ENCODE data around the gene STK40.
A peak's percentile ranks its signal among the peaks of the same experiment; 100 is the strongest.

The STK40 gene

DNA sequence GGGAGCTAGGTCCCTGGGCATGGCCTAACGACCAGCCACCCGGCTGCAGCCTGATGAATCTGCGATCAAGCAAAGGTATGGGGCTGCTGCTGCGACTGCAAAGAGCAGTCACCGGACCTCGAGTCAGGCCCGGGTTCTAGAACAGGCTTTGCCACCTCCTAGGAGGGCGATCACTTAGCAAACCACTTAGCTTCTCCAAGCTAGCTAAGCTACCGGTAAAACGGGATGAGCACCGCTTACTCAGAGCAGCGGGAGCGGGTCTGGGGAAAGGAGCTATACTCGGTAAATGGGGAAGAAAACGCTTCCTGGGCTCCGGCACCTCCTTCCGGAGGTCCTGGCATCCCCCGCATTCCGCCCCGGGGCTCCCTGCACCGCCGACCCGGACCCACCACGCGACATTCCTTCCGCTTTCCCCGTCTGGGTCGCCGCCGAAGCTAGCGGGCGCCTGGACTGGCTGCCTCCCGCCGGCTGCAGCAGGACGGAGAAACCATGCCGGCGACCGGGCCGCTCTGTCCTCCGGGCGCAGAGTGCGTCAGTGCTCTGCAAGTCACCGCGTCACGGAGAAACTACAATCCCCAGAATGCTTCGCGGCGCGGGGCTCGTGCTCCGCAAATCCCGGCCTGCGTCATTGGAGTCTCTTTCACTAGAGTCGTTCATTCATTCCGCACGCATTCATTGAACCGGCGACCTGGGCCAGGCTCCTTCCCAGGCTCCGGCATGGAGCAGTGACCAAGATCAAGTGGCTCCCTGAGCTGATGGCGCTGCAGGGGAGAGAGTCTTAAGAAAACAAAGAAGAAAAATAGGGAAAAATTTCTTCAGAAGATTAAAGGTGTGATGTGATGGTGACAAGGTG, 11.9 kb upstream of the STK40 start, which contains the start of gene LSM10:
LSM10 (minus strand) TSS at position 531 of the 853 bp plus-strand sequence. CDS start 3,779 bp downstream, outside the sequence.
- DNase-seq (ENCODE audit: low read depth), result peak; percentile 88

DNA sequence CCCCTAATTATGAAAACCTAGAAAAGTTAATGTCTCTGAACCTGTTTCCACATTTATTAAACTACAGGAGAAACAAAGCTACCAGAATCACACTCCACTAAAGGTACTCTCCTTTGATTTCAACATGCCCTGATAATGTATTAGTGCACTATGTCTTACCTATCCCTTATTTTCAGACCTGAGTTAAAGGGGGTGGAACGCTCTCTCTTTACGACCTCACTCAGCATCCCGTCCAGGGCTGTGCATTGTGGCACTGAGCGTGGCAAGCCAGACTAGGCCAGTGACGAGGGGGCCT, 11.3 kb upstream of the STK40 start:
- no peak for DNase-seq (ENCODE audit: low read depth)

DNA sequence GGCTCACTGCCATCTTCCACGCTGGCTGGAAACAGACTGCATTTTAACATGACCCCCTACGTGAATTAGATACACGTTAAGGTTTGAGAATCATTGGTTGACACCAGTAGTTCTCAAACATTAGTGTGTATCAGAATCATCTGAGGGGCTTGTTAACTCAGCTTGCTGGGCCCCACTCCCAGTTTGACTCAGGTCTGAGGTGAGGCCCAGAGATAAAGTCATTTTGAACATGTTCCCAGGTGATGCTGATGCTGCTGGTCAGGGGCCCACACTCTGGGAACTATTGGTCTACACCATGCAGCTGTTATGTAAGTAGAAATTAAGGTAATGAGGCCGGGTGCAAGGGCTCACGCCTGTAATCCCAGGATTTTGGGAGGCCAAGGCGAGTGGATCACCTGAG, 10.6 kb upstream of the STK40 start:
- DNase-seq (ENCODE audit: low read depth), result no peak

DNA sequence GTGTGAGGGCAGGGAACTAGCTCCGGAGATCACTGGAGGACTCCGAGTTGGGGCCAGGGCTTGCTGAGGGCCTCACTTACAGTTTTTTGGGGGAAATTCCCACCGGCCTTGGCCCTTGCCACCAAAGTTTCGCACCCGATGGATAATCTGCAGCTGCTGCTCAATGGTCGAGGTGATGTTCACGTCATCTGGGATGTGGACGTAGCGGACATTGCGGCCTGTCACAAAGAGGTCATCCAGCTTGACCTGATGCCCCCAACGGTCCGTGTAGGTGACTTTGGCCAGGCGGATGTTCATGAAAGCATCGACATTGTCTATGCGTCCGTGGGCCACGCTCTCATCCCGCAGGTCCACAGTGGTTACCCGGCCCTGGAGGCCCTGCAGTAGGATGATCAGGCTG, 8.0 kb upstream of the STK40 start:
- DNase-seq (ENCODE audit: low read depth), result no peak

DNA sequence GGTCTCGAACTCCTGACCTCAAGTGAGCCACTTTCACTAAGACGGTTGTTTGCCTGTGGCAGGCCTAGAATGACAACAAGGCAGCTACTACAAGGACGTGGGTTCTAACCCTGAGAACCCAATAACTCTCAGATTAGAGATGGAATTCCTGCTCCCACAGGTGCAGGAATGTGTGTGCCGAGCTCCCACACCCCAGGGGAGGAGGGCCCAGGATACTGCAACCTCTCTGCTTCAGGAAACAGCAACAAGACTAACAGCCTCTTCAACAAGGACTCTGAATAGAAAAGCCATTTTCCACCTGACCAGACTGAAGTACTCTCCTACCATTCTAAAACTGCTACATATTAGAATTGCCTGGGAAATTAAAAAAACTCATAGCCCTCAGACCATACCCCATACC, 7.1 kb upstream of the STK40 start:
- no peak for DNase-seq (ENCODE audit: low read depth)

DNA sequence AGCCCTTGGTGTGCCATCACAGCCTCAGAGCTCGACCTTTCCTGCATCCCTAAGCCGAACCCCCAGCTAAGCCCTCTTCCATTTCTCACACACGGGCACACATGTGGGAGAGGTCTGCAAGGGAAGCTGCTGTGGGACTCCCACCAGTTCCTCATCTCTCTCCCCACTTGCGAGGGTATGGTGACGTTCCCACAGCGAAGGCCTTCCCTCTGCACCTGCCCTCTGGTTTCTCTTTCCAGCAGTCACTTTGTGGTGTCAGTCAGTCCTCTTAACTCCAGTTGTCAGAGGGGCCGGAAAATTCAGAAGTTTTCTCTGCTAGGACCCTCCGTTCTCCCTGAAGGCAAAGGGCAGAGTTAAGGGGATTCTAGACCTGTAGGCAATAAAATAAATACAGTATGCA, 5.5 kb upstream of the STK40 start:
- DNase-seq (ENCODE audit: low read depth), result no peak

DNA sequence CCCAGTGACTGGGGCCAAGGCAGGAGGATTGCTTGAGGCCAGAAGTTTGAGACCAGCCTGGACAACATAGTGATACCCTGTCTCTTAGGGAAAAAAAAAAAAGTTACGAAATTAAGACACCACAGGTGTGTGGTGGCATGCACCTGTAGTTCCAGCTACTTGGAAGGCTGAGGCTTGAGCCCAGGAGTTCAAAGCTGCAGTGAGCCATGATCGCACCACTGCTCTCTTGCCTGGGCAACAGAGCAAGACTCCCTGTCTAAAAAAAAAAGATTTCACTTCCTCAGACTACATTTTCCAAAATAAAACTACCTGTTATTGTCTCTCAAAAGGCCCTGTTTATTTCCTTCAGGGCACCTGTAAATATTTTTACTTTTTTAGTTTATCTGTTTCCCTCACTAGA, 4.7 kb upstream of the STK40 start:
- no peak for DNase-seq (ENCODE audit: low read depth)

DNA sequence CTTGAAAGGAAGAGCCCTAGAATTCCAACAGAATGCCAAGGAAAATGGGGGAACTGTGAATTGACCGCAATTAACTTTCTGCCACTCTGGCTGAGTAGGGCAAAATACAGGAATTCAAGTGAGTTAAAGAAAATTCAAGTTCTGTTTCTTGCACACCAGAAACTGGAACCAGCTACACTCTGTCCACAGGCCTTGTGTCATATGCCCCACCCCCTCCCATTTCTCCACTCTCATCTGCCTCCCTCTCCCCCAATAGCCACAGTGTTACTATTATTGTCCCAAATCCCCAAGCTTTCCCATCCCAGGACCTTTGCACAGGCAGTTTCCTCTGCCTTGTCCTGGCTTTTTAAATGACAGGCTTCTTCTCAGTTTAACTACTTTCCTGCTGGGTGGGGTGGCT, 4.3 kb upstream of the STK40 start:
- no peak for DNase-seq (ENCODE audit: low read depth)

DNA sequence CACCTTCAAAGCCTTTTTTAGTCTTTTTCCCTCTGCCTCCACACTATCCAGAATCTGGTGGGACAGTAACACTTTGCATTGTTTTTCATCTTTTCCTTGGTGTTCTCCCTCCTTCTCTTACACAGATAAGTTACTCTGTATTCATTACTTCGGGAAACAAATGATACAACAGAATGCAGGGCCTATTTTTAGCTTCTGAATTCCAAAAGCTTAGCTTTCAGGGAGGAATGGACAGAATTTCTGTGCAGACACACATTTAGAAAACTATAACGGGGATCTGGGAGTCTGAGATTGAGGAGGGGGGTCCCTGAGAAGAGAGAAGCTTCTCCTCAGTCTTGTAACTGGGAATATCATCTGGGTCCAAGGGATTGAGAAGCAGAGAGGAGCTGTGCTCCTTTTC, 3.5 kb upstream of the STK40 start:
- no peak for DNase-seq (ENCODE audit: low read depth)

DNA sequence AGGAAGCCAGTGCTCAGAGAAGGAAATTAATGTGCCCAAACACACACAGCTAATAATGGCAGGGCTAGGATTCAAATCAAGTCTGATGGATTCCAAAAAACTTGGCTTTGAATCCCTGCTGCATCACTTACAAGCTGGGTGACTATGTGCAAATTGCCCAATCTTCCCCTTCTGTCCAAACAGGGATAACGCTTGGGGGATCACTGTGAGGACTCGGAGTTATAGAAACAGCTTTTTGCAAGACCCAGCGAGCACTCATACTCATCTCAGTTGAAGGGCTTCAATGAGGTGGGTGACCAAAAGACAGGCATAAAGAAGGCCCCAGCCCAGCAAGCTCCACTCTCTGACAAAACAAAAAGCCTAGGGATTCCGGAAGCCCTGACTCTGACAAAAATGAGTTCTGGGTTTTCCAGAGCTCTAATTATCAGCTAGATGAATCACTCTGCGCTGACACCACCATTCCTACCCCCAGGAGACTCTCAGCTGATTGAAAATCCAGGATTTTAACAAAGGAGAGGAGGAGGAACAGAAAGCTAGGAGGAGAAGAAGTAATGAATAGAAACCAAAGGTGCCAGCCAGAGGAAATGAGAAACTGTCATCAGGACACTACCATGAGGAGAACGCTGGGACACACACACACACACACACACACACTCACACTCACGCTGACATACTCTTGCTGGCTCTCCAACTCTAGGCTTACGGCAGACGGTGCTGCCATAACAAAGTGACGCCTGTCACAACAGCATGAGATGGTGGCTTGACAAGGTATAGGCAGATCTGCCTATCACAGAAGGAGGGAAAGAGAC, 1.6 kb upstream of the STK40 start:
- no peak for DNase-seq (ENCODE audit: low read depth)

DNA sequence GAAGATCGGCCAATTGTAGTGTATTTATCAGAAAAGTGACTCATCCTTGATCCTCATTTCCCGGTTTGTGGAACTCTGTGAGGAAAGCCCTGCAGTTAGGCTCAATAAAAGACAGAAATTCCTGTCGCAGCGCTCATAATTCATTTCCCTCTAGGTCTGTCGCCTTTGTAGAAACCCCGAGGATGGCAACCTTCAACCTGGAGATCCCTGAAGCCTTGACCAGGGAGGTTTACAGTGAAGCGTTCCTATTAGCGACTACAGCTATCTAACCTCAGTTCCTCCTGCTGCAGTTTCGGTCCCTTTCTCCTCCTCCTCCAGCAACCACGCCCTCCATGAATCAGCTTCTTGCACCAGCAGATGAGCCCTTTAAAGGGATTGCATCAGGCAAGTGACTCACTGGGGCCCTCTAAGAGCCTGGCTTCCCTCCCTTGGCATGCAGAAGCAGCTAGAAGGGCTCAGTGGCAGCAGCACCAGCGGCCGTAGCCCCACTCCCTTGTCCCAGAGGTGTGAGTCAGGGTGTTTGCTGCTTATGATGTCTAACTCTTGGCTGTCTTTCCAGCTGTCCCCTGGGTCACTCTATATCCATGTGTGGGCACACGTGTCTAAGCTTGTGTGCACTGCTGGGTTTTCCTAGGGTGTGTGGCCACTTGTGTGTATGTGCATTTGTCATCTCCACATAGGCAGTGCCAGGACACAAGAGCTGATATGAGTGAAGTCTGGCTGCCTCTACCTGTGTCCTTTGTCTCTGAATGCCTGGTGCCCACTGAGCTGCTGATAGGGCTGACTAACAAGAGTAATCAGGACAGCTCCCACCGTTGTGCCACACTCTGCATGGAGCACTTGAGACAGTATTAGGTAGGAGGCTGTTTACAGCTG, 779 bp upstream of the STK40 start:
- DNase-seq (ENCODE audit: low read depth), result peak; percentile 84

DNA sequence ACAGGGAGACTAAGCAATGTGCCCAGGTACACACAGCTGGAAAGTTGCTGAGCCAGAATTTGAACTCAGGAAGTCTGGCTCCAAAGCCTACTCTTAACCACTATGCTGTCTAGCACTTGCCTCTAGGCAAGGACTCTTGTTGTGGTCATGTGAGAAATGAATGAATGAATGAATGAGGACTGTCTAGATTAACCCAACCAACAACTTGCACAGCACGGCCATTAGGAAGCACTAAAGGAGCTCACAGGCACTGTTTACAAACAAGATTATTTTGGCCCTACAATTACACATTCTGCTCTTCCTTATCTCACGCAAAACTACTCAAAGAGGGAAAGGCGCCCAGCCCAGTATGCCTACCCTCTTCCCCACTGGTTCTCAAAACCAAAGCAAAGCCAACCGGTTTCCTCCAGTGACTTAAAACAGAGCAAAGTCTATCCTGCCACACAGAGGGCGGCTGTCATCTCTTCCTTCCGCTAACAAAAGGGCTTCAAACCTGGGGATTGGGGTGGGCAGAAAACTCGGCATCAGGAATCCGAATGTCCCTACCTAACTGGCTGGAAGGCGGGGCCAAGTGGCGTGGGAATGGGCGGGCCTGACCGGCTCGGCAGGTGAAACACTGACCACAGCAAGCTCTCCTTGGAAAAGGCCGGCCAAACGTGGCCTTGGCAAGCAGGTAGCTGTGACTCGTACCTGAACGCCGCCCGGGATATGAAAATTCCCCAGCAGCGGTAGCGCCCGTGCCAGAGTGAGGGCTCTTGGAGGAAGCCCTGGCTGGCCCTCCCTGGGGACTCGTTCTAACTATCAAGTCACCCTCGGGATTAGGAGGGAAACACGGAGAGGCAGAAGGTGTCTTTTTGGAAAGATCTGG, 948 bp downstream of the STK40 start:
- DNase-seq (ENCODE audit: low read depth), result no peak

DNA sequence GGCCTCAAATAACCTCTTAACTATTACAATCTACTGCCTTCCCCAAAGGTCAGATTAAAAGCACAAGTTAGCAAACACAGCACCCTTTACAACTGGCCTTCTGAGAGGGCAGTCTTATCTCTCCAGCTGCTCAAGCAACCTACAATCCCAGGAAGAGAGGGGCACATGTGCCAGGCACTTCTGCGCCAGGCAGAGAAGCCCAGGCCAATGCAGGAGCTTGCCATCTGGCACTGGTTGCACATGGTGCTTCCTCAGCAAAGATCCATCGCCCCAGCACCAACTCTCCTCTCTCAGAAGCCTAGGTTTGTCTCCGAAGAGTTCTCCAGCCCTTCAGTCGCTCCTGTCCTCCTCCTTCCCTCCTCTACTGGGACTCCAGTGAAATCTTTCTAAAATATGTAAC, 2.5 kb downstream of the STK40 start:
- DNase-seq (ENCODE audit: low read depth), result no peak

DNA sequence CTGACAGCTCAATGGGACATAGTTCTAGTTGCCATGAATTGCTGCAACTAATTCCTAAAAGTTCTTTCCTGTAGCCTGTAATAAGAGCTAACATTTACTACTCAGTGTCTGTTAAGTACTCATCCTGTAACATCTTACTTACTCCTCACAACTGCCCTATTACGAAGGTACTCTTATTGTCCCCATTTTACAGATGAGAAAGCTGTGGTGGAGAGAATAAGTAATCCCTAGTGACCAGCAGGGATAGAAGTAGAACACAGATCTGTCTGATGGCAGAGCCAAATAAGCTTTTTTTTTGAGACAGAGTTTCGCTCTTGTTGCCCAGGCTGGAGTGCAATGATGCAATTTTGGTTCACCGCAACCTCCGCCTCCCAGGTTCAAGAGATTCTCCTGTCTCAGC, 3.1 kb downstream of the STK40 start:
- no peak for DNase-seq (ENCODE audit: low read depth)

DNA sequence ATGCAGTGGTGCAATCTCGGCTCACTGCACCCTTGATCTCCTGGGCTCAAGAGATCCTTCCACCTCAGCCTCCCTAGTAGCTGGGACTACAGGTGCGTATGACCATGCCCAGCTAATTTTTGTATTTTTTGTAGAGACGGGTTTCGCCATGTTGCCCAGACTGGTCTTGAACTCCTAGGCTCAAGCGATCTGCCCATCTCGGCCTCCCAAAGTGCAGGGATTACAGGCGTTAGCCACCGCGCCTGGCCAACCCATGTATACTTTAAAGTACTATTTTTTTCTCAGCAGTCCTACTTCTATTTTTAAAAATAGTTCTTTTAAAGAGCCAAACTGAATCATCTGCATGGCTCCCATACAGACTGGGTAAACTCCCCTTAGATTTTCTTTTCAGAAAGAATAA, 3.5 kb downstream of the STK40 start:
- DNase-seq (ENCODE audit: low read depth), result no peak

DNA sequence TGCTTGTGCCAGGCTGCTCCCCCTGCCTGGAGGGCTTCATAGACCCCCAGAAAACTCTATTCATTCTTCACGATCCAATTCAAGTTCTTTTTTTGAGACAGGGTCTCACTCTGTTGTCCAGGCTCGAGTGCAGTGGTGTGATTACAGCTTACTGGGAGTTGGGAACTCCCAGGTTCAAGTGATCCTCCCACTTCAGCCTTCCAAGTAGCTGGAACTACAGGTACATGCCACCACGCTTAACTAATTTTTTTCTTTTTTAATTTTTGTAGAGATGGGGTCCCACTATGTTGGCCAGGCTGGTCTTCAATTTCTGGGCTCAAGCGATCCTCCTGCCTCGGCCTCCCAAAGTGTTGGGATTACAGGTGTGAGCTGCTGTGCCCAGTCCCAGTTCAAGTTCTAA, 4.3 kb downstream of the STK40 start:
- no peak for DNase-seq (ENCODE audit: low read depth)

DNA sequence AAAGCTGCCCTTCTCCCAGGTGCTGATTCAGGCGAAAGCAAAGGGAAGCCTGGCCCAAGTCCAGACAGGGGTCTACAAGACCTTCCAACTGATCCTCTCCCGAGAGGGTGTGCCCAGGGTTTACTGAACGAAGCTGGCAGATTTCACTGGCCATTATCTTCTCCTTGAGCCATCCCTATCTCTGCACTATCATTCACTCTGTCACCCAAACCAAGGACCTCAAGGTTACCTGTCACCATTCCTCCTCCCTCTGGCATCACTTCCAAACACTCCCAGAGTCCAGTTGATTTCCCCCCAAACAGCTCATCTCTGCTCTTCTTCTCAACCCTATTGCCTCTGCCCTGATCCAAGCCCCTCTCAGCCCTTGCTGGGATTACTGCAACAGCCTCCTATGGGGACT, 4.9 kb downstream of the STK40 start:
- no peak for DNase-seq (ENCODE audit: low read depth)

DNA sequence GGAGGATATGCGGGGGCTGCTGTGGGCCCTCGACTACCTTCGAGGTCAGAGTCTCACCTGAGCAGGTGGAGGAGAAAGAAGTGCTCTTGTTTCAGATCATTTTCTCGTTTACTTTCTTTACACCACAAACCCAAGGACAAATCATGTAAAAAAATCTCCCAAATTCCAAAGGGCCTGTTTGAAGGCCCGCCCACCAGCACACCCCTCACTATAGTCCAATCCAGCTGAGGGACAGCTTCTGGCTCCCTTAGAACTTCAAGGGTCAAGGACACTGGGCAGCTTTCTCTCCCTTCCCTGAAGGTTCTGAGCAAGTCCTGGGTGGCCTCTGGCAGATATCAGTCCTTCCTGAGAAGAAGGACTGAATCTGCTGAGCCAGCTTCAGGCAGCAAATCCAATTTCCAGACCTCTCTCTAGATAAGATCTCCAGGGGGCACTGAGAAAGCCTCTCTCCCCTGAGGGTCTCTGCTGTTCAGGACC, 5.5 kb downstream of the STK40 start:
- no peak for DNase-seq (ENCODE audit: low read depth)

DNA sequence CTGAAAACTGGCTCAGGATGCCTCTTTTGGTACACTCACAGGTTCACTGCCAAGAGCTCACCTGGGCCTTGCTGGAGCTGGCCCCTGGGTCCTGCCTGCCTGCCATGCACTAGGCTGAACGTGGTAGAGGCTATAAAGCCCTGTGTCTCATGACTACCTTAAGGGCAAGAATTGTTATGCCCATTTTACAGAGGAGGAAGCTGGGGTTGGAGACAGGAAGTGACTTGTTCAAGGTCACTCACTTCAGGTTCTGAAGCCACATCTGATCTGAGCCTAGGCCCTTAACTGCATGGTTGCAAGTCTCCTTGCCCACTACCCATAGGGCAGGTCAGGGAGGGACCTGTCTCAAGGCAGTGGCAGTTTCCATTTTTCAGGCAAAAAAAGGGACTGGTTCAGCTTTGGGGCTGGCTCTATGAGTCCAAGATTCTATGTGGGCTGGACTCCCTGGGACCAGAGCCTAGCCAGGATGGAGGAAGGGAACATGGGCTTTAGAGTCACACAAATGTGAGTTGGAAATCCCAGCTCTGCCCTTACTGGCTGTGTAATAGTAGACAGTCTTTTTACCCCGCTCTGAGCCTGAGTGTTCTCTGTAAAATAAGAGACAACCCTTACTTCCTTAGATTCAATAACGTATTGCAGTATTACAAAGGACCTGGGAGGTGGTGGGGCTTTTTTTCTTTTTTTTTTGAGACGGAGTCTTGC, 7.8 kb downstream of the STK40 start:
- DNase-seq (ENCODE audit: low read depth), result no peak

DNA sequence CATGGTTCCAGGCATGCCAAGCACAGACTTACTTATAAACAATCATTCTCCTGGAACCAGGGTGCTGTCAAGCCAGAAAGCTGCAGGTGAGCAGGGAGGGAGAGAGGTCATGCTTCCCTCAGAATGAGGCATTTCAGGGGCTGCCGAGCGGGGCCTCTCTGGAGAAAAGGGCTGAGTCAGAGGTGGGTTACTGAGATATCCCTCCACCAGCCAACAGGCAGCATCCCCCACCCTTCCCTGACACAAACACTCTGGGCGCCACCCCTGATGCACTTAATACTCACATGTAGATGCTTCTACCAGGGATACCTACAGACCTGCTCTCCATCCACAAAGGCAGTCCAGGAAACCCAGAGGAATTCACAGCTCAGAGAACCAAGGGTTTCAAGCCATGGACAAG, 13.1 kb downstream of the STK40 start:
- DNase-seq (ENCODE audit: low read depth), result no peak

Data from activated T-cell treated with anti-CD3 and anti-CD28 coated beads for 48 hours (primary cell).